DMS 273 (cell line): ENCODE measurements around the gene SNX25.
"Not testable (repeated sequence)": the region's sequence is repeated elsewhere in the genome, so short reads cannot be mapped to it uniquely, and the experiment has no call there.

ENCODE experiments used
- DNase-seq: peaks from one replicate; lab custom pipeline; 2025; ENCODE audit not compliant: unreplicated experiment; lab: John Stamatoyannopoulos, UW

The SNX25 gene

DNA sequence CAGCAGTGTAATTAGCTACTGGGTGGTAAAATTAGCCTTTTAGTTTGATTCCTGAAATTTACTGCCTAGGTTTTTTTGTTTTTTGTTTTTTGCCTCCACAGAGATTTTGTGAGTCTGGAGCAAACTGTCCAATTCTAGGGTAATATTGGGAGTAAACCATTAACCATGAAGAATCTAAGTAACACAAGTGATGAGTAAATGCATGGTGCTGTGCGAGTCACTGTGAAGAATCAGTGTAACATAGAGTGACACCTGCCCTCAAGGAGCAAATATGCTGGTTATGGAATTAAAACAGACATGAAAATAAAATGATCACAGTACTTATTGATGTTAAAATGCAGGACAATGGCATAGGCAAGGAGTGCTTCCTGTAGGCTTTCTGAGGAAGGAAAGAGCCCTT is 126.2 kb downstream of the SNX25 start:
- DNase-seq: no peak

DNA sequence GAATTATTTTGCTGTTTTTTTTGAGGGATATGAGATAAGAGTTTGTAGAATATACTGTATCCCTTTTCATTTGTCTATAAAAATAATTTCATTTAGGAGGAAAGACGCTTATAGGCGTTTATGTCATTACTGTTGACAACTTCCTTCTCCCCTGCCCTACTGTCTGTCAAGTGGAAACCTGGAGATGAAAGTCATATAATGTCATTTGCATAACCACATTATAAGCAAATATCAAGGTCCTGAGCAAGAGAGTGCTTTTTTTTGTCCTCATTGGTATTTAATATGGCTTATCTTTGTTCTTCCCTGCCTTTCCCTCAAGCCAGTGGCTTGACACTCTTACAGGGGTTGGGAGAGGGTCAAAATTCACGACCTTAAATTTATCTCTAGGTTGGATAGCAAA is 130.5 kb downstream of the SNX25 start:
- DNase-seq: no peak

DNA sequence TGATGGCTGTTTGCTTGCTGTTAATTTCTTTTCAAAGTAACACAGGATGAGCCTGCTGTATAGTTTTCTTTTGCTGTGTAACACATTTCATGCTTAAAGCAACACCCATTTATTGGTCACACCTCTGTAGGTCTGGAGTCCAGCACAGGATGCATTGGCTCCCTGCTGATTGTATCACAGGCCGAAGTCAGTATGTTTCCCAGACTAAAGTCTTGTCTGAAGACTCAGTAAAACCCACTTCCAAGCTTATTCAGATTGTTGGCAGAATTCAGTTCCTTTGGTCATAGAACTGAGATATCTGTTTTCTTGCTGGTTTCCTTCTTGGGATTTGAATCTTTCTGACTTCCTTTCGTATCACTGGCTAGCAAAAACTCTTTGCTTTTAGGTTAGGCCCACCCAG is 132.0 kb downstream of the SNX25 start:
- DNase-seq: no peak

DNA sequence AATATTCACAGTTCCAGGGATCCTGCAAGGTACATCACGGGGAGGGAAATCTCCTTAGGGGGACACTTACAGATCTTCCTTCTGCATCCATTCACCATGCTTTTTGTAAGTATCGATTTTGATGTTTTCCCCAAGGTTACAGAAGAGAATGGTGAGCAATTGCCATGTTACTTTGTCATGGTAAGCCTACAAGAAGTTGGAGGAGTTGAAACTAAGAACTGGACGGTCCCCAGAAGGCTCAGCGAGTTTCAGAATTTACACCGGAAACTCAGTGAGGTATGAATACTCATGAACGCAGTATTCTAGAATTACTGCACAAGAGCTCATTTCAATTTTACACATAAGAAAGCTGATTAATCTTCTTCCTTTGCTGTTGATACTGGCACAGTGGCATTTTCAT is 132.4 kb downstream of the SNX25 start:
- no peak for DNase-seq

DNA sequence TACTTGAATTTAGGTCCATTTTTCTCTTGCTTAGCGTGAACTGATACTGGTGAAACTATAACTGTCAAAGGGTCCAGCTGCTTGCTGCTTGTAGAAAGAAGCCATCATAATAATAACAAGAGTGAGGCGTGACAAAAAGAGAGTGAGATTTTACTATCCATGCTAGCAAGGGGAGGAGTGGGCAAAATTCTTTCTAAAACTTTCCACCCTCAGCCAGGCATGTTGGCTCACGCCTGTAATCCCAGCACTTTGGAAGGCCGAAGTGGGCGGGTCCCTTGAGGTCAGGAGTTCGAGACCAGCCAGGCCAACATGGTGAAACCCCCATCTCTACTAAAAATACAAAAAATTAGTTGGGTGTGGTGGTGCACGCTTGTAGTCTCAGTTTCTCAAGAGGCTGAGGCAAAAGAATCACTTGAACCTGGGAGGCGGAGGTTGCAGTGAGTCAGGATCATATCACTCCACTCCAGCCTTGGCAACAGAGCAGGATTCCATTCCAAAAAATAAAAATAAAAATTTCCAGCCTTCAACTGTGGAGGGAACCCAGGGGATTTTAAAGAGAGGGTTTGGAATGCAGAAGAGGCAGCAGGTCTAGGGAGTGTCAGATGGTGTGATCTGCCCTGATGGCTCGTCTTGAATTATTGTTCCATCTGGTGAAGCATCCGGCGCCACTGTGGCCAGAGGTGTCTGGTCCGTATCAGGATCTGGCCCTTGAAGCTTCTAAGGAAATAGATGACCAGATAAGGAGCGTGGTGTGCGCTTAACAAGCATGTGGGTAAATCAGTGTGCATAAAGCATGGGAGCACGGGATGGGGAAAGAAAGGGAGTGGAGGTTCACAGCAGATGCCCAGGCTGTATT is 134.6 kb downstream of the SNX25 start:
- DNase-seq: peak; percentile 45

DNA sequence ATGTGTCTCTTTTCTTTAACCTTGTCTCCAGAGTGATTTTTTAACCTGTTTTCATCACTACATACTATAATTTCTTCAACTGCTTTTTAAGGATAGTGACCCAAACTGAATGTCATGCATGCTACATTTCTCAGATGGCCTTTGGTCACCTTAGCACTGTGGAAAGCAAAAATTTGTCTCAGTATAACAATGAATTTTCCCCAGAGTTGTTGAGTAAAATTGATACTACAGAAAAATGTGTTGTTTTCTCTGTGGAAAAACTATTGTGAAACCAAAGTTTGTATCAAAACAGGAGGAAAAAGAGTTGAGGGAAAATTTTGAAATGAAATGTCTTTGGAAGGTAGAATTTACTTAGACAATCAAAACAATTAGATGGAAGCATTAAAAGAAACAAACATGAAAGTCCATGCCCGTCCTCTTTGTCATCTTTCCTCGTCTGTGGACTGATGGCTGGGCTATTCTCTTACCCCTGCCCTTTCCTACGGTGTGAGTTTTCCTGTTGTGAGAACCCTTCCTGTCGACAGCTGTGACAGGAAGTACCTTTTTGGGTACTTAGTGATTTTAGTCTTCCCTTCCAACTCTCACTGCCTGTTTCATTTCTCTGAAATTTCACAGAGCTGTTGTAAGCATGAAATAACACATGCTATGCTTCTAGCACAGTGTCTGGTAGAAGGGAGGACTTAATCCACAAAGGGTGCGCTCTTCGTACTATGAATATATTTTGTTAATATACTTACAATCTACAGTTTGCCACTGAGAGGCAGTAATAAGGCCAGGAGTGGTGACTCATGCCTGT is 135.5 kb downstream of the SNX25 start:
- no peak for DNase-seq

DNA sequence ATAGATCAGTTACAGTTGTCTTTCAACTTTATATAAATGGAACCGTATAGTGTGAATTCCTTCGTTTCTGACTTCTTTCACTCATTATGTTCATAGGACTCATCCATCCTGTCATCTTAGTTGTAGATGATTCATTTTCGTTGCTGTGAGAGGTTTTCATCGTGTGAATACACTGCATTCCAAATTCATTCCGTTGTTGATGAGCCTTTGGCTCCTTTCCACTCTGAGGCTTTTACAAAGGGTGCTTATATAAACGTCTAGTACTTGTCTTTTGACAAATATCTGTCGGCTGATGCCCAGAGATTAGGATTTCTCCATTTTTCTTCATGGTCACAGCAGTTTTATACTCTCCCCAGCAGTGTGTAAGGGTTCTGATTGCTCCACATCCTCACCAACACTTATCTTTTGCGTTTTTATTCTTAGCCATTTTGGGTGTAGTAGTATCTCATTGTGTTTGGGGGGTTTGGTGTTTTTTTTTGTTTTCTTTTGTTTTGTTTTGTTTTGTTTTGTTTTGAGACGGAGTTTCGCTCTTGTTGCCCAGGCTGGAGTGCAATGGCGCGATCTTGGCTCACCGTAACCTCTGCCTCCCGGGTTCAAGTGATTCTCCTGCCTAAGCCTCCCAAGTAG is 137.7 kb downstream of the SNX25 start:
- DNase-seq: no peak

DNA sequence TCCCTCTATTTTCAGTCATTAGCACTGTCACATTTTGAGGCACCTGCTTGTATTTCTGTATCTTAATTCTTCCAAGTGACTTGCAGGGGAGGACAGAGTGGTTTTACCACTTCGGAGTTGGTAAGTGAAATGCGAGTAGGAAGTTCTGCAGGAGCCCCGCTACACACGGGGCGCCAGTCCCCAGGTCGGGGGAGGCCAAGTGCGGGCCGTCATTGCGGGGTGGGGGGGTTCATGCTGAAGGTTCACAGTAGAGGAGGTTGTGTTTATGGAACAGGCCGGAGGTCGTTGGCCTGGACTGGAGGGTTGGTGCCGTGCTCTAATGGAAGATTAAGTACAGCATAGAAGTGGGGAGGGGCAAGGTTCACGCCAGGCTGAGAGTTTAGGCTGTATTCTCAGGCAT is 142.3 kb downstream of the SNX25 start:
- no peak for DNase-seq

DNA sequence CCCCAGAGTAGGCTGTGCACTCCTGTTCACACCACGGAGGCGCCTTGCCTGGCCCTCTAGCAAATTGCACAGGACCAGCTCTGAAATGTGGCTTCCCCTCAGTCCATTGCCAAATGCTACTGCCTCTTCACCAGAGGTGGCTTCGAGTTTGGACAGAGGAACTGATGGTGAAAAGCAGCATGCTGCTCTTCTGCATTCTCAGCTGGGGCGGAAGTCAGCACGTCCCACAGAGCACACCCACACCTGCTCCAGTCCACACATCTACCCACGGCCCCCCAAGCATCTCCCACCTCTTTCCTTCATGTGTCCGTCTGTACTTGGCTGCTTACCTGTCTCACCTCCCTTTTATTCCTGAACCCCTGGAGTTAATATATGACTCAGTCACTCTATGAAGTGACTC is 142.8 kb downstream of the SNX25 start:
- DNase-seq: no peak

DNA sequence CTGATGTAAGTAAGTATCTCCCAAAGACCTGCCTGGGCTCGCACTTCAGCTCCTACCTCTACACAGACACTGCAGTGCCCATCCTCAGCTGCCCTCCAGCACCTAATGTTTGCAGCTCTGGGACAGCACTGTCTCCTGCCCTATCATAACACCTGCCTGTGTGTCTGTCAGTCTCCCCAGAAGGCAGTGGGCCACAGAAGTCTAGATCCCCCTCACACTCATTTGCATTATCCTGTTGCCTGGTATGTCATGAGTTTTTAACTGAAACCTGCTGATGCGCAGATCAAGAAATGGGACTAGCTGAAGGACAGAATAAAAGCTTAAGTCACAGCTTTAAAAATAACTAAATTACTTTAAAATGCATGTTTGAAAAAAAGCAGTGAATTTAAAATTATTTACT is 143.3 kb downstream of the SNX25 start:
- no peak for DNase-seq

DNA sequence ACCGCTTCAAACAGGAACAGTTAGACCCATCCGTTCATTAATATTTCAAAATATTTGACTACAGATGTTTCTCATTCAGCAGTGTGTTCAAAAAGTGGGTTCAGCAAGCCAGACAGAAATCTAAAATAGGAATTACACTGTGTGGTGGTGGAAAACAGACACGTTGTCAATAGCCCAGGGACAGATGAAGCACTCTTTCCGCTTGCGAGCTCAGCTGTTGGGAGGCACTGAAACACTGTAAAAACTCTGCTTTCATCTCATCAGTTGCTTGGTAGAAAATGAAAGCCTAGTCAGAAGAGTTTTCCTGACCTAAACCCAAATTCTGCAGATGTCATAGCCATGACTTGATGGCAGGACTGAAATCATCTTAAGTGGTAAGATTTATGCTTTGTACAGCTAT is 147.8 kb downstream of the SNX25 start:
- DNase-seq: no peak

DNA sequence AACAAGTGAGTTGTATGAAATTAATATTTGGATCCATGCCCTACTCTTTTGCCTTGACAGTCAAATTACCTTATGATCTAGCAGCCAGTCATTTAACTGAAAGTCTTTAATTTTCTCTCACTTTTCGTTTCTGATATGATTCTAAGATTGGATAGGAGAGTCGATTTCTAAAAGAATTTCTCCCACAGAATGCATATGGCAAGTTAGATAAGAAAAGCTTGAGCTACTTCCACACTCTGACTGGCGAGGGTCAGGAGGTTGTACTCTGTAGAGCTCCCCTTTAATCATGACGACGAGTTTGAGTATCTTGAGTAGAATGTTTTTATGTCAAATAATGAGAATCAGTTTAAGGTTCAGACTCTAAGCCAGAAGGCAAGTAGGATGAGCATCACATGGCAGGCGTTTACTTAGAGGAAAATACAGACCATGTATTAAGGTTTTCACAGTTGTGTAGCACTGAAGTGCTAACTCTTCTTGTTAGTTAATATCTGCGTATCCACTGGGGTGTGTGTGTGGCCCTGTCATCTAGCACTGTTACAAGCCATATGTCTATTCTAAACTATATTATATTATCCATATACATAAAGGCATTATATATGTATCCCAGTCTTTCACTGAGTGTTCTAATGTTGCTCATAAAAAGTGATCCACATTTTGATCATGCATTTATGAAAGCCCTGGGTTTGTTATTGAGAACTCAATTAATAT is 148.5 kb downstream of the SNX25 start:
- DNase-seq: no peak

DNA sequence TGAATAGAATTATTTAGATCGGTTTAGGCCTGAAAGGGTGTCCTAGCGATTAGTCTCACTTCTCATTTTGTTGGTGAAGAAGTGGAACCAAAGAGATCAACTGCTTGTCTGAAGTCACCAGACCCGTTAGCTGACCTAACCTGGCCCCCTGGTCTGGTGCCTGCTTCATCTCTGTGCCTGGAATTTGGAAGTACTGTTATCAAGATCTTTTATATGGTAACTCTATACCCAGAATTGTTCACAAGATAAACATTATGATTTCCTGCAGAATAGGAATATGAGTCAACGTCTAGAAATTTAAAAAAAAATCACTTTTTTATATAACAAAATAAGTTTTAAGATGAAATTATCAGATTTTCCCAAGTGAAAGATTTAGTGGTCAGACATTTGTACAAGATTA is 149.1 kb downstream of the SNX25 start:
- DNase-seq: no peak

DNA sequence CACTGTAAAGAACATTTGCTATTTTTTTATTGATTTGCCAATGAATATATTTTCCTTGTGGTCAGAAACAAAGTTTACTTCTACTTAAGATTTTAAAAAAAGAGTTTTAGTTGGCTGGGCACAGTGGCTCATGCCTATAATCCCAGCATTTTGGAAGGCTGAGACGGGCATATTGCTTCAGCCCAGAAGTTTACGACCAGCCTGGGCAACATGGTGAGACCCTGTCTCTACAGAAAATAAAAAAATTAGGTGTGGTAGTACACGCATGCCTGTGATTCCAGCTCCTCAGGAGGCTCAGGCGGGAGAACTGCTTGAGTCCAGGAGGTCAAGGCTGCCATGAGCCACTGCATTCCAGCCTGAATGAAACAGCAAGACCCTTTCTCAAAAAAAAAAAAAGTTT is 149.6 kb downstream of the SNX25 start:
- DNase-seq: no peak

DNA sequence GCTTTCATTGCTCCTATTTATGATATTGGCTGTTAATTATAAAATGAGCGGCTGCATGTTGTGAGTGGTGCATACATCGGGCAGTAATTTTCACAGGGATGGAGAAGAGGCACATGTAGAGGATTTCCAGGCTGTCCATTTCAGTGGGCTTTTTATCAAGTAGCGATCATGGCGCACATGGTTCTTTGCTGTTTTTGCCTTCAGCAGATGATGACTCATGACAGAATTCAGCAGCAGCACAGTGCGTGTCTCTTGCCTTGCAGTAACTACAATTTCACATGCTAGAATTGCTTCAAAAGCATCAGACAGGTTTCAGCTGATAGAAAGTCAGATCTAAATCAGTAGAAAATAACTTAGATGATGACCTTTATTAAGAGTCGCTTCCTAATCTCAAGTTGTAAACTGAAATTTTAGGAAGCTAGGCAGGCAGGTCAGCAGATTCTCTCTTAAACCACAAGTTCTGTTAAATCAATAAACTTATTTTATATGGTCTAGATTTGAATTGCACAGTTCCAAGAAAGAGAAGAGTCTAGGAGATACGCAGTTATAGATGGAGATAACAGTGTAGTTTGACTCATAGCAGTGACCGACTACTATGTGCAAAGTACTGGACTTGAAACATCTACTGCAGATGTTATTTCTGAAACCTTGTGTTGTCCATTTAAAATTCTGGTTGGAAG is 150.5 kb downstream of the SNX25 start:
- no peak for DNase-seq

DNA sequence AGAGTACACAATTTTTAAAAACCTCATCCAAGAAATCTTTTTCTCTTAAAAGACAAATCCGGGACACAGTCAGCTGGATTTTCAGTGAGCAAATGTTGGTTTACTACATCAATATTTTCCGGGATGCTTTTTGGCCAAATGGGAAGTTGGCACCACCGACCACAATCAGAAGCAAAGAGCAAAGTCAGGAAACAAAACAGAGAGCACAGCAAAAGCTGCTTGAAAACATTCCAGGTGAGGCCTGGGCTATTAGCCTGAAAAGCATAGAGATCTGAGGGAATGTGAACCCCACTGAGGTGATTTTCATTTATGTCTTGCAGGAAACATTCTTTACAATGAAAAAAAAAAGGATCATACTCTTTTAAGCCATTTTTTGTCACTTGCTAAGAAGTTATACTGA is 152.5 kb downstream of the SNX25 start:
- DNase-seq: no peak

DNA sequence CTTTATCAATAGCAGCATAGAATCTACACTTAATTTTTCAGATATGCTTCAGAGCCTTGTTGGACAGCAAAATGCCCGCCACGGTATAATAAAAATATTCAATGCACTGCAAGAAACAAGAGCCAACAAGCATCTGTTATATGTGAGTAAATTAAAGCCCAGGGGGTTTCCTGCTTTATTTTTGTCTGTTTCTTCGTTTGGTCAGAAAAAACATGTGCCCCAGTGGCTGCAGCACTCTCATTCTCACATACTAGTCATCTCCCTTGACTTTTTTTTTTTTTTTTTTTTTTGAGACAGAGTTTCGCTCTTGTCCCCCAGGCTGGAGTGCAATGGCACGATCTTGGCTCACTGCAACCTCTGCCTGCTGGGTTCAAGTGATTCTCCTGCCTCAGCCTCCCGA is 153.2 kb downstream of the SNX25 start:
- not testable (repeated sequence) for DNase-seq

DNA sequence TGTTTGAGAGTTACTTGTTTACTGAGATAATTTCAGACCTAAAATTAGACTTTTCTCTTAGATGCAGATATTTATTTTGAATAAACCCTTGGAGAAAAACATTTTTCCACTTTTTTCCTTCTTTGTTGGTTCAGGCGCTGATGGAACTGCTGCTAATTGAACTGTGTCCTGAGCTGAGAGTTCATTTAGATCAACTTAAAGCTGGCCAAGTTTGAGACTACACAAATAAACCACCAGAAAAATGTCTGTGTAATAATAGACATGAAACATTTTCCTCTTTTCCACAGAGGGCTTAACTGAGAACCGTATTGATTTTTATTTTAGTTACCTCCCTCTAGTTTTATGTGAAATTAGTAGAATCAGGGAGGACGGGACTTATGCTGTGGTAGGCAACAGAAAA is 153.9 kb downstream of the SNX25 start:
- no peak for DNase-seq

DNA sequence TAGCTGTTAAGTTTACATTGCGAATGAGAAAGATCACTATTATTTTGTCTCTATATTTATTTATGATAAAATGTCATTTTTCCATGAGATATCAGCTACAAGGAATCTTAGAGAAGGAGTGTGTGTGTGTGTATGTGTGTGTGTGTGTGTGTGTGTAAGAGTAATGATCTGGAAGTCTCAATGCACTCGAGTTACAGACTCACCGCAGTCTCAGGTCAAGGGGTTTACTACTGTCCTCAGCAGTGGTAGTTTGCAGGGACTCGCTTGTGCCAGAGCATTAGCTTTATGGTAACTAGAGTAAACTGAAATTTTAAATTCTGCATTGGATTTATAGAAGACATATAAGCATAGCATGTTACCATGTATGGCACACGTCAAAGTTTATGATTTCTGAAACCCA is 155.5 kb downstream of the SNX25 start:
- no peak for DNase-seq

DNA sequence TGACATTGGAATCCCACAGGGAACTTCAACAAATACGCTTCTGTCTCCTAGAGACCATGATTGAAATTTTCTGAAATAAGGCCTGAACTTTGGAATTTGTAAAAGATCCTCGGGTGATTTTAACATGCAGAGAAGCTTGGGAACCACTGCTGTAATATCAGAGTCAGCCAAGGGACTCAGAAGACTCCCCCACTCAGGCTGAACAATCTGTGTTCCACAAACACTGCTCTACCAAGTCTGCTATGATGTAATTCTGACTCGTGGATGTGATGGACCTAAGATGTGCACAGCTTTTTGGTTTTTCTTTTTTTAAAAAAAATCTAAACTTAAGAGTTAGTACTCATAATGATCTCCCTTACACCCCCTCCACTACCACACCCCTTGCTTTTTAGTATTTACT is 160.3 kb downstream of the SNX25 start:
- no peak for DNase-seq
